ENCODE data around the gene IL9. TPM values are rescaled to one million over a fixed set of nuclear protein-coding genes. Genes with fewer than 3 reads are reported as not detected.

The IL9 gene
- total RNA-seq: not detected in 2 replicates

DNA sequence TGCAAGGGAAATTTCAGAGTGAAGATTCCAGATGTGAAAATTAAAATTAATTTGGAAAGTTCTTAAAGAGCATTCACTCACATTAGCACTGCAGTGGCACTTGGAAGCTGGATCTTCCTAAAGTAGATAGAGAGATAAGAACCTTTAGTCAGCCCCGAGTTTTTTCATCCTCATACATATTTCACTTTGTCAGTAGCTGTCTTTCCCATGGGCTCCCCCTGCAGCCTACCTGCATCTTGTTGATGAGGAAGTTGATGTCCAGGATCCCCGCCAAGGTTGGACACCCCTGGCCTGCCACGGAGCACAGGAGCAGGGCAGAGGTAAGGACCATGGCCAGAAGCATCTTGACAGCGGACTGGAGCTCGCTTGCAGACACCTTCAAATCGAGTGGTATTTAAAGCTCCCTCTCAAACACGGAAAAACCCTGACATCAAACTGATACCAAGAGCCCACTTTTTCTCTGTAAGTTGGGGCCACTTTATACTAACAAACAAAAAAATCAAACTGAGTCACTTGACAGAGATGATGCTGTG is at the start of gene IL9:
IL9 (minus strand) TSS at position 368 of the 533 bp plus-strand sequence; CDS start at position 343, 25 bp downstream.

Other genes with a start within 250 kb of the IL9 start
- not detected in 2 replicates for gene SLC25A48, start 61.2 kb downstream of the IL9 start, total RNA-seq
- gene LECT2, start 59.1 kb upstream of the IL9 start, total RNA-seq: not detected in 2 replicates
- gene TGFBI, start 133.1 kb upstream of the IL9 start, total RNA-seq: 96.9 and 107 TPM in 2 replicates
- 32.0 and 36.0 TPM in 2 replicates for gene SMAD5, start 237.0 kb upstream of the IL9 start, total RNA-seq

Data from endothelial cell of coronary artery (primary cell).